Measurements from ENCODE around the gene CLEC3A. TPM values are rescaled to one million over a fixed set of nuclear protein-coding genes. Genes with fewer than 3 reads are reported as not detected.

The CLEC3A gene
- not detected in 2 replicates for total RNA-seq

GRCh38 chr16:78022347-78023060 is at the start of gene CLEC3A:
CLEC3A (plus strand) TSS chr16:78022548; CDS start chr16:78022627, 79 bp downstream.

Other genes starting within 250 kb of the CLEC3A start
- under 0.01 TPM in 1 of 2 replicates, not detected in the other for gene VAT1L, start 234.0 kb upstream of the CLEC3A start, total RNA-seq
- gene WWOX, start 77.1 kb downstream of the CLEC3A start, total RNA-seq: 12.9 and 14.5 TPM in 2 replicates